ENCODE measurements around the gene ROPN1L. TPM values are rescaled to one million over a fixed set of nuclear protein-coding genes. Genes with fewer than 3 reads are reported as not detected.
A peak's percentile ranks its signal among the peaks of the same experiment; 100 is the strongest.
"Not testable (repeated sequence)": the region's sequence is repeated elsewhere in the genome, so short reads cannot be mapped to it uniquely, and the experiment has no call there.

Gene ROPN1L
- total RNA-seq (3.0 TPM), polyA plus RNA-seq (10 to 100 TPM in 1 of 4 donors, 1 to 10 TPM in 3; 4.2 to 14.4 (median 7.3) TPM)

DNA sequence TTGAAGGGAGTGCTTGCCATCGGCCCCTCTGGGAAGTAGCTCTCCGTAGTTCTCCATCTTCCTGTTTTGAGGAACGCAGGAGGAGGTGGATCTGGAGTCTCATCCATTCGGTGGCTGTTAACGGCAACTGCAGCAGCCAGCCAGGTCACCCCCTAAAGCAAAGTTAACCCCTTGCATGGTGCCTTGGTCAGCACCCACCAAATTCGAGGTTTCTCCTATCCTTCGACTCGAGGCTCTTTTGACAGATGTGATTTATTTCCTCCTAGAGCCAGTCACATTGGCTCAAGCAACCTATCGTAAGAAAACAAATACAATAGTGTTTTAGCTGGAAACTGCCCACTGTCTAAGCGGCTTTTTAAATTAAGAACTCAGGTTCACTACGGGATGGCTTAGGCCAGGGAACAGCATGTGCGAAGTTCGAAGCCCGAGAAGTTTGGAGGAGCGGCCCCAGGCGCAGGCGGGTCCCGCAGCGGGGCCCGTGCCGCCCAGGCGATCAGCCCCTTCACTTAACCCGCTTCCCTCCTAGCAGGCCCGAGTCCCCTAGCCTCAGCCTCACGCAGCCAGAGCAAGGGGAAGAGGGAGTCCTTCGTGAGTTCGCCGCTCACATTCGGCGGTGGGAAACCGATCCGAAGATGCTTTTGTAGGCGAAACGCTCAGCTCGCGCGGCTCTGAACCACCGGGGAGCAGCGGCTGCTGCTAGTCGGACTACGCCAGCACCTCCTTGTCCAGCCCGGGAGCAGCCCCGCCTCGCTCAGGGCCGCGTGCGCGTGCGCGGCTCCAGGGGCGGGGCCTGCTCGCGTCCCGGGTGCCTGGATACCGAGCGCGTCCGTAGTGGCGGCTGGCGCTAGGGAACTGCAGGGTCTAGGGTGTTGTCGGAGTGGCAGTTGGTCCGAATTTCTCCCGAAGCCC lies at the start of gene ROPN1L:
Gene ROPN1L (plus strand): TSS at position 797 of the 909 bp plus-strand sequence. CDS start 289 bp downstream, outside the sequence.
- DNase-seq, result peak; percentile 75 to 87 (median 78)
- peaks cover 0 to 4% (median 2%) of the 10 kb centered on the region in 7 donors for H3K9me3 Mint-ChIP-seq
- peak within 1 kb of the TSS; percentile 60 to 76 (median 66) for H3K27ac Mint-ChIP-seq
- no peaks in the 10 kb centered on the region for H3K36me3 ChIP-seq (ENCODE audit: control insufficient read depth, insufficient read depth, low read length)
- H3K4me3 Mint-ChIP-seq, result peak within 1 kb of the TSS; percentile 87 to 94 (median 90)
- H3K4me1 Mint-ChIP-seq, result peaks cover 33 to 52% (median 38%) of the 10 kb centered on the region in 4 donors
- H3K4me3 ChIP-seq (ENCODE audit: low read depth, low read length), result peak within 1 kb of the TSS; percentile 79
- no peaks in the 10 kb centered on the region for H3K9me3 ChIP-seq (ENCODE audit: control insufficient read depth in 2 of 2, low read length in 2 of 2)
- no peaks in the 10 kb centered on the region for H3K27me3 ChIP-seq (ENCODE audit: control insufficient read depth, insufficient read depth, low read length)
- H3K4me1 ChIP-seq (ENCODE audit: control insufficient read depth, insufficient read depth, low read length, poor library complexity, severe bottlenecking), result peaks cover 51% of the 10 kb centered on the region
- no peaks in the 10 kb centered on the region for H3K27me3 Mint-ChIP-seq
- H3K36me3 Mint-ChIP-seq, result peaks cover 12% of the 10 kb centered on the region
- peak; percentile 86 to 88 for ATAC-seq (ENCODE audit: low read depth in 2 of 2)
- H3K27ac ChIP-seq (ENCODE audit: insufficient read depth, low read length, poor library complexity, severe bottlenecking), result peak within 1 kb of the TSS; percentile 50

DNA sequence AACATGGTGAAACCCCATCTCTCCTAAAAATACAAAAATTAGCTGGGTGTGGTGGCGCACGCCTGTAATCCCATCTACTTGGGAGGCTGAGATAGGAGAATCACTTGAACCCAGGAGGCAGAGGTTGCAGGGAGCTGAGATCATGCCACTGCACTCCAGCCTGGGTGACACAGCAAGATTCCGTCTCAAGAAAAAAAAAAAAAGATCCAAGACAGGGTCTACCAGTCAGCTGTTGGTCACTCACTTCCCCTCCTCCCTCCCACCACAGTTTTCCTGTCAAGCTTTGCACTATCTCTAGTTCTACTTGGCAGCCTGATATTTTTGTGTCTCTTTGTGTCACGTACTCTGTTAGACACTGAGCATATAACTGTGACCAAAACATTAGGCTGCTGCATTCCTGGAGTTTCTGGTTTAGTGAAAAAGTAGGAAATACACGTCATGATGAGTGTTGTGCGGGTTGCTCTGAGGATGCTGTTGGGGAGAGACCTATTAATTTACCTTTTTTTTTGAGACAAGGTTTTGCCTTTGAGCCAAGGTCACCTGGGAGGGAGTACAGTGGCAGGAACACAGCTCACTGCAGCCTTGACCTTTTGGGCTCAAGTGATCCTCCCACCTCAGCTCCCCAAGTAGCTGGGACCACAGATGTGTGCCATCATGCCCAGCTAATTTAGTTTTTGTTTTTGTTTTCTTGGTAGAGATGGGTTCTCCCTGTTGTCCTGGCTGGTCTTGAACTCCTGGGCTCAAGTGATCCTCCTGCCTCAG lies 48.9 kb upstream of the ROPN1L start:
- not testable (repeated sequence) for H3K9me3 Mint-ChIP-seq; H3K4me1 ChIP-seq (ENCODE audit: control insufficient read depth, insufficient read depth, low read length, poor library complexity, severe bottlenecking); H3K4me3 ChIP-seq (ENCODE audit: low read depth, low read length); H3K27me3 ChIP-seq (ENCODE audit: control insufficient read depth, insufficient read depth, low read length); H3K4me3 Mint-ChIP-seq; H3K9me3 ChIP-seq (ENCODE audit: control insufficient read depth in 2 of 2, low read length in 2 of 2); H3K27me3 Mint-ChIP-seq; ATAC-seq (ENCODE audit: low read depth in 2 of 2); DNase-seq; H3K27ac ChIP-seq (ENCODE audit: insufficient read depth, low read length, poor library complexity, severe bottlenecking)
- H3K4me1 Mint-ChIP-seq, result peaks cover 4 to 15% (median 12%) of the 10 kb centered on the region in 4 donors
- peaks cover 42% of the 10 kb centered on the region for H3K36me3 Mint-ChIP-seq
- H3K27ac Mint-ChIP-seq, result peak overlapping the region in 1 of 3 donors; percentile 32
- H3K36me3 ChIP-seq (ENCODE audit: control insufficient read depth, insufficient read depth, low read length), result peaks cover 79% of the 10 kb centered on the region

GRCh38 chr5:10393491-10393890 lies 48.2 kb upstream of the ROPN1L start:
- Histone ChIP-seq H3K36me3 (ENCODE audit: control insufficient read depth, insufficient read depth, low read length) (peaks cover 83% of the 10 kb centered on the region), H3K4me3 (ENCODE audit: low read depth, low read length) (no peak overlapping the region), H3K4me1 (ENCODE audit: control insufficient read depth, insufficient read depth, low read length, poor library complexity, severe bottlenecking) (no peaks in the 10 kb centered on the region), H3K27me3 (ENCODE audit: control insufficient read depth, insufficient read depth, low read length) (no peaks in the 10 kb centered on the region), H3K27ac (ENCODE audit: insufficient read depth, low read length, poor library complexity, severe bottlenecking) (no peak overlapping the region), H3K9me3 (ENCODE audit: control insufficient read depth in 2 of 2, low read length in 2 of 2) (no peaks in the 10 kb centered on the region)
- Mint-ChIP-seq H3K4me3 (no peak overlapping the region), H3K27me3 (no peaks in the 10 kb centered on the region), H3K27ac (no peak overlapping the region), H3K9me3 (no peaks in the 10 kb centered on the region), H3K4me1 (peaks cover 4 to 14% (median 11%) of the 10 kb centered on the region in 4 donors), H3K36me3 (peaks cover 44% of the 10 kb centered on the region)
- DNase-seq (no peak), ATAC-seq (ENCODE audit: low read depth in 2 of 2) (no peak)

GRCh38 chr5:10396552-10396951 lies 45.1 kb upstream of the ROPN1L start:
- peaks cover 38% of the 10 kb centered on the region for H3K36me3 Mint-ChIP-seq

DNA sequence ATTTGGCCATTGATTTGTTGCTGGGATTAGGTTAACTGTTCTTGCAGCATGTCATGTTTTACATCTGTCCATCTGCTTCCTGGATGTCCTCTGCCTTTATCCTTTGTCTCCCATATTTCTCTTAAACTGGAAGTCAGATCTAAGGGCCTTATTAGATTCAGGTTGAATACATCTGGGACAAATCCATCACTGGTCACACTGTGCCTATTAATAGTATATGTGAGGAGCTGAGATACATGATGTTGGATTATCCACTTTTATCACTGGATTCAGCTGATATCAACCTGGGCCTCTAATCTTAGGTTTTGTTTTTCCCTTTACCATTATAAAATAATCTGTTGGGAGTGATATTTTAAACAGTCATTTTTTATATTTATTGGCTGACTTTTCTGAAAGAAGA lies 41.8 kb upstream of the ROPN1L start:
- H3K27me3 ChIP-seq (ENCODE audit: control insufficient read depth, insufficient read depth, low read length), result no peaks in the 10 kb centered on the region
- H3K4me1 ChIP-seq (ENCODE audit: control insufficient read depth, insufficient read depth, low read length, poor library complexity, severe bottlenecking), result no peaks in the 10 kb centered on the region
- Mint-ChIP-seq H3K27me3 (no peaks in the 10 kb centered on the region), H3K36me3 (peaks cover 40% of the 10 kb centered on the region), H3K4me1 (peaks cover 4 to 26% (median 15%) of the 10 kb centered on the region in 4 donors), H3K9me3 (no peaks in the 10 kb centered on the region), H3K4me3 (no peak overlapping the region), H3K27ac (no peak overlapping the region)
- no peak overlapping the region for H3K4me3 ChIP-seq (ENCODE audit: low read depth, low read length)
- no peaks in the 10 kb centered on the region for H3K9me3 ChIP-seq (ENCODE audit: control insufficient read depth in 2 of 2, low read length in 2 of 2)
- no peak for ATAC-seq (ENCODE audit: low read depth in 2 of 2)
- H3K27ac ChIP-seq (ENCODE audit: insufficient read depth, low read length, poor library complexity, severe bottlenecking), result no peak overlapping the region
- peaks cover 79% of the 10 kb centered on the region for H3K36me3 ChIP-seq (ENCODE audit: control insufficient read depth, insufficient read depth, low read length)
- no peak for DNase-seq

More at GRCh38 chr5:10396552-10396951, 45.1 kb upstream of the ROPN1L start:
- Mint-ChIP-seq H3K9me3 (no peaks in the 10 kb centered on the region), H3K4me1 (peaks cover 8 to 20% (median 15%) of the 10 kb centered on the region in 4 donors), H3K27ac (peak overlapping the region in 2 of 3 donors; percentile 4 to 68), H3K4me3 (no peak overlapping the region), H3K27me3 (no peaks in the 10 kb centered on the region)
- Histone ChIP-seq H3K9me3 (ENCODE audit: control insufficient read depth in 2 of 2, low read length in 2 of 2) (no peaks in the 10 kb centered on the region), H3K27ac (ENCODE audit: insufficient read depth, low read length, poor library complexity, severe bottlenecking) (no peak overlapping the region), H3K27me3 (ENCODE audit: control insufficient read depth, insufficient read depth, low read length) (no peaks in the 10 kb centered on the region), H3K4me3 (ENCODE audit: low read depth, low read length) (no peak overlapping the region), H3K36me3 (ENCODE audit: control insufficient read depth, insufficient read depth, low read length) (peaks cover 80% of the 10 kb centered on the region), H3K4me1 (ENCODE audit: control insufficient read depth, insufficient read depth, low read length, poor library complexity, severe bottlenecking) (no peaks in the 10 kb centered on the region)
- DNase-seq (no peak), ATAC-seq (ENCODE audit: low read depth in 2 of 2) (no peak)

GRCh38 chr5:10400411-10400810 lies 41.3 kb upstream of the ROPN1L start:
- H3K27ac ChIP-seq (ENCODE audit: insufficient read depth, low read length, poor library complexity, severe bottlenecking), result no peak overlapping the region
- no peaks in the 10 kb centered on the region for H3K9me3 Mint-ChIP-seq
- no peak overlapping the region for H3K4me3 ChIP-seq (ENCODE audit: low read depth, low read length)
- no peak for DNase-seq
- H3K4me1 Mint-ChIP-seq, result peaks cover 4 to 26% (median 15%) of the 10 kb centered on the region in 4 donors
- H3K27me3 ChIP-seq (ENCODE audit: control insufficient read depth, insufficient read depth, low read length), result no peaks in the 10 kb centered on the region
- H3K36me3 ChIP-seq (ENCODE audit: control insufficient read depth, insufficient read depth, low read length), result peaks cover 80% of the 10 kb centered on the region
- ATAC-seq (ENCODE audit: low read depth in 2 of 2), result no peak
- H3K4me3 Mint-ChIP-seq, result no peak overlapping the region
- H3K4me1 ChIP-seq (ENCODE audit: control insufficient read depth, insufficient read depth, low read length, poor library complexity, severe bottlenecking), result no peaks in the 10 kb centered on the region
- H3K9me3 ChIP-seq (ENCODE audit: control insufficient read depth in 2 of 2, low read length in 2 of 2), result no peaks in the 10 kb centered on the region
- peaks cover 44% of the 10 kb centered on the region for H3K36me3 Mint-ChIP-seq
- H3K27me3 Mint-ChIP-seq, result no peaks in the 10 kb centered on the region
- H3K27ac Mint-ChIP-seq, result no peak overlapping the region

- no peak for ATAC-seq (ENCODE audit: low read depth in 2 of 2)
- no peak overlapping the region for H3K27ac Mint-ChIP-seq
Observed at GRCh38 chr5:10400831-10401230, 40.8 kb upstream of the ROPN1L start.

More at GRCh38 chr5:10400831-10401230, 40.8 kb upstream of the ROPN1L start:
- no peak overlapping the region for H3K27ac ChIP-seq (ENCODE audit: insufficient read depth, low read length, poor library complexity, severe bottlenecking)
- no peak for DNase-seq
- no peak overlapping the region for H3K4me3 ChIP-seq (ENCODE audit: low read depth, low read length)
- H3K36me3 ChIP-seq (ENCODE audit: control insufficient read depth, insufficient read depth, low read length), result peaks cover 80% of the 10 kb centered on the region
- Mint-ChIP-seq H3K27me3 (no peaks in the 10 kb centered on the region), H3K4me1 (peaks cover 4 to 26% (median 15%) of the 10 kb centered on the region in 4 donors), H3K9me3 (no peaks in the 10 kb centered on the region), H3K36me3 (peaks cover 43% of the 10 kb centered on the region), H3K4me3 (no peak overlapping the region)
- H3K9me3 ChIP-seq (ENCODE audit: control insufficient read depth in 2 of 2, low read length in 2 of 2), result no peaks in the 10 kb centered on the region
- H3K4me1 ChIP-seq (ENCODE audit: control insufficient read depth, insufficient read depth, low read length, poor library complexity, severe bottlenecking), result no peaks in the 10 kb centered on the region
- no peaks in the 10 kb centered on the region for H3K27me3 ChIP-seq (ENCODE audit: control insufficient read depth, insufficient read depth, low read length)

All from CD4-positive, CD25-positive, alpha-beta regulatory T cell (primary cell).